ENCODE data around the gene PIP4K2A. TPM values are rescaled to one million over a fixed set of nuclear protein-coding genes. Genes with fewer than 3 reads are reported as not detected.

PIP4K2A gene
- total RNA-seq, 1 experiment from 2014 or later = 25.1 TPM

GRCh38 chr10:22624287-22624738 lies 90.1 kb downstream of the PIP4K2A start:
- peak; percentile 60 for DNase-seq (ENCODE audit: extremely low read depth, low read depth)

- DNase-seq (ENCODE audit: extremely low read depth, low read depth) = no peak
Measured at GRCh38 chr10:22623633-22624253, 90.6 kb downstream of the PIP4K2A start.

- DNase-seq (ENCODE audit: extremely low read depth, low read depth) = no peak
Measured at GRCh38 chr10:22622242-22622806, 92.1 kb downstream of the PIP4K2A start.

- no peak for DNase-seq (ENCODE audit: extremely low read depth, low read depth)
Measured at GRCh38 chr10:22621726-22622125, 92.7 kb downstream of the PIP4K2A start.

GRCh38 chr10:22620929-22621328 lies 93.4 kb downstream of the PIP4K2A start:
- DNase-seq (ENCODE audit: extremely low read depth, low read depth) = no peak

- DNase-seq (ENCODE audit: extremely low read depth, low read depth) = peak; percentile 82
Measured at GRCh38 chr10:22620140-22620857, 94.1 kb downstream of the PIP4K2A start.

- DNase-seq (ENCODE audit: extremely low read depth, low read depth) = no peak
Measured at GRCh38 chr10:22619101-22619500, 95.3 kb downstream of the PIP4K2A start.

- DNase-seq (ENCODE audit: extremely low read depth, low read depth) = no peak
Measured at GRCh38 chr10:22618078-22618785, 96.1 kb downstream of the PIP4K2A start.

GRCh38 chr10:22617516-22617915 lies 96.9 kb downstream of the PIP4K2A start:
- DNase-seq (ENCODE audit: extremely low read depth, low read depth) = no peak

- no peak for DNase-seq (ENCODE audit: extremely low read depth, low read depth)
Measured at GRCh38 chr10:22617051-22617450, 97.3 kb downstream of the PIP4K2A start.

- DNase-seq (ENCODE audit: extremely low read depth, low read depth) = no peak
Measured at GRCh38 chr10:22615819-22616499, 98.4 kb downstream of the PIP4K2A start.

- DNase-seq (ENCODE audit: extremely low read depth, low read depth) = no peak
Measured at GRCh38 chr10:22615101-22615500, 99.3 kb downstream of the PIP4K2A start.

GRCh38 chr10:22613011-22613410 lies 101.4 kb downstream of the PIP4K2A start:
- no peak for DNase-seq (ENCODE audit: extremely low read depth, low read depth)

GRCh38 chr10:22612318-22612717 lies 102.1 kb downstream of the PIP4K2A start:
- no peak for DNase-seq (ENCODE audit: extremely low read depth, low read depth)

- no peak for DNase-seq (ENCODE audit: extremely low read depth, low read depth)
Measured at GRCh38 chr10:22611425-22612115, 102.8 kb downstream of the PIP4K2A start.

- DNase-seq (ENCODE audit: extremely low read depth, low read depth) = no peak
Measured at GRCh38 chr10:22610610-22611009, 103.8 kb downstream of the PIP4K2A start.

- no peak for DNase-seq (ENCODE audit: extremely low read depth, low read depth)
Measured at GRCh38 chr10:22609719-22610465, 104.5 kb downstream of the PIP4K2A start.

- no peak for DNase-seq (ENCODE audit: extremely low read depth, low read depth)
Measured at GRCh38 chr10:22609251-22609650, 105.1 kb downstream of the PIP4K2A start.

- no peak for DNase-seq (ENCODE audit: extremely low read depth, low read depth)
Measured at GRCh38 chr10:22607261-22607660, 107.1 kb downstream of the PIP4K2A start.
